ENCODE measurements around the gene CDC73.
"Not testable (repeated sequence)": the region's sequence is repeated elsewhere in the genome, so short reads cannot be mapped to it uniquely, and the experiment has no call there.

DNA sequence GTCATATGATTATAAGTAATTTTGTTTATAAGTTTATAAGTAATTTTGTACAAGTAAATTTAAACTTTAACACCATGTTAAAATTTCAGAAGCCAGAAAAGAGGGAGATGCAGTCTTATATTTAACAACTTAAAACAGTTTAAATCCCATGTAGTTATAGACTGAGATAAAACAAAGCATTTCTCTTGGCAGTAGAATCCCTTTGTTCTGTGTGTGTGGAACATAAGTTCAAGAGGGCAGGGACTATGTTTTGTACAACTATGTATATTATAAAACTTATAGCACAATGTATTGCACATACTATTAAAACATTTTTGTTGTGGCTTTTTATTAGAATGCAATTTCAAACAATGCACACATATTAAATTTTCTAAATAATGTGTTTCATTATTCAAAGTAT lies 109.3 kb downstream of the CDC73 start:
- TF ChIP-seq, protein P1, sequence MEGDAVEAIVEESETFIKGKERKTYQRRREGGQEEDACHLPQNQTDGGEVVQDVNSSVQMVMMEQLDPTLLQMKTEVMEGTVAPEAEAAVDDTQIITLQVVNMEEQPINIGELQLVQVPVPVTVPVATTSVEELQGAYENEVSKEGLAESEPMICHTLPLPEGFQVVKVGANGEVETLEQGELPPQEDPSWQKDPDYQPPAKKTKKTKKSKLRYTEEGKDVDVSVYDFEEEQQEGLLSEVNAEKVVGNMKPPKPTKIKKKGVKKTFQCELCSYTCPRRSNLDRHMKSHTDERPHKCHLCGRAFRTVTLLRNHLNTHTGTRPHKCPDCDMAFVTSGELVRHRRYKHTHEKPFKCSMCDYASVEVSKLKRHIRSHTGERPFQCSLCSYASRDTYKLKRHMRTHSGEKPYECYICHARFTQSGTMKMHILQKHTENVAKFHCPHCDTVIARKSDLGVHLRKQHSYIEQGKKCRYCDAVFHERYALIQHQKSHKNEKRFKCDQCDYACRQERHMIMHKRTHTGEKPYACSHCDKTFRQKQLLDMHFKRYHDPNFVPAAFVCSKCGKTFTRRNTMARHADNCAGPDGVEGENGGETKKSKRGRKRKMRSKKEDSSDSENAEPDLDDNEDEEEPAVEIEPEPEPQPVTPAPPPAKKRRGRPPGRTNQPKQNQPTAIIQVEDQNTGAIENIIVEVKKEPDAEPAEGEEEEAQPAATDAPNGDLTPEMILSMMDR (IDR thresholded peaks at IDR 0.05; ENCODE audit: poor library complexity) = not testable (repeated sequence)
- TF ChIP-seq EZH2 (IDR thresholded peaks at IDR 0.05; ENCODE audit: borderline replicate concordance); EZH2phosphoT487 (IDR thresholded peaks at IDR 0.05; ENCODE audit: low read depth, severe bottlenecking, unreplicated experiment): not testable (repeated sequence)

Data from hepatocyte (in vitro differentiated cells).